ENCODE measurements around the gene NAP1L1.
A peak's percentile ranks its signal among the peaks of the same experiment; 100 is the strongest.

The NAP1L1 gene

GRCh38 chr12:76037130-76038103 lies 47.1 kb downstream of the NAP1L1 start:
- DNase-seq, result peak; percentile 12

DNA sequence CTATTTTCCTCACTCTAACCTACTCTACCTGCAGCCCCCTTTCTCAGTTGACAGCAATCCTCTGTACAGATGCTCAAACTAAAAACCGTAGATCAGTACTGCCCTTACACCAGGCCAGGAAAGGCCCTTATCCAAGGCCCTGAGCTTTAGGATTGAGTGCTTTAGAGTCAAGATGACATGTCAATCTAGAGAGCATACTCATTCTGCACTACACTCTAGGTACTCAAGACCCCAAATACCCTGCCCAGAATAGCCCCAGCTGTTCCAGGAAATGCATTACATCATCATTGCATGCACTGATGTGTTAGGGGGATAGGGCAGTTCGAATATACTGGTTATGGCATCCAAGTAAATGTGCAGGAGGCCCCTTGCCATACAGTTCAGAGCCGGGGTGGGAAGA lies 49.4 kb downstream of the NAP1L1 start:
- no peak for DNase-seq

- no peak for DNase-seq
Measured at GRCh38 chr12:76033081-76034011, 51.1 kb downstream of the NAP1L1 start.

DNA sequence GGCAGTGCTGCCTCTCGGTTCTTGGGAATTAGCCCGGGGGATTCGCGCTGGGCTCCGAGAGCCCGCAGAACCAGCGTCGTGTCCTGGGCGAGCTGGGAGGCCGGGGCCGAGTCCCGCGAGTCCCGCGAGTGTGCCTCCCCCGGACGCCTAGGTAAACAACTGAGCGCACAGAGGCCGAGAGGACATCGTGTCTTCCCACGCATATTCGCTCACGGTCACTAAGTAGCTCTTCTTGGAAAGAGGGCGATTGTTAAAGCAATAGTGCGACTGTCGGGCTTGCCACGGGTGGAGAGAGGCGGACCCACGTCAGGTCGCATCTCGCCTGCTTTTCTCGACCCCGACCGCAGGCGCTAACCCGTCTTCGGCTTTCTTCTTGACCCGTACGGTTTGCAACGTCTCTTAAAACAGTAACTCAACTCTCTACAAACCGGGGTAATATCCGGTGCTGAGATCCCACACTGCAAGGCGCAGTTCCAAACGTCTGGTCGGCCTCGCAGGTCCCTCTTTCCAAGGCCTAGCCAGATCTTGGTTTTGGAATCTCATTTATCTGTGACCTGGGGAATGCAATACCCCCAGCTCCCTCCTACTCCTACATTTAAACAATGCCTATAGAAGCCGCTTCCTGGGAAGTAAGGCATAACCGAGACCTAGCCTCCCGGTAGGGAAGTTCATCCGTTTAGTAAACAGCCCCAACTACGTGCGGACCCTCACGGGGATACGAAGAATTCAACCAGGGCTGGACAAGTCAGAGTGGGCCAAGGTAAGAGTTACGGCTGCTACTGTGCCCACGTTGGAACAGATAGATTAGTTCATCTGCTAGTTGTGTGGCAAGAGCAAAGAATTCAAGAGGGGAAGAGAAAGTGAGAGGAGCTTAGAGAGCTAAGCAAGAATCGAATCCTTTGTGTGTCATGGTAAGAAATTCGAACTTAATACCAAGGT lies 52.2 kb downstream of the NAP1L1 start:
- peak; percentile 43 for DNase-seq

DNA sequence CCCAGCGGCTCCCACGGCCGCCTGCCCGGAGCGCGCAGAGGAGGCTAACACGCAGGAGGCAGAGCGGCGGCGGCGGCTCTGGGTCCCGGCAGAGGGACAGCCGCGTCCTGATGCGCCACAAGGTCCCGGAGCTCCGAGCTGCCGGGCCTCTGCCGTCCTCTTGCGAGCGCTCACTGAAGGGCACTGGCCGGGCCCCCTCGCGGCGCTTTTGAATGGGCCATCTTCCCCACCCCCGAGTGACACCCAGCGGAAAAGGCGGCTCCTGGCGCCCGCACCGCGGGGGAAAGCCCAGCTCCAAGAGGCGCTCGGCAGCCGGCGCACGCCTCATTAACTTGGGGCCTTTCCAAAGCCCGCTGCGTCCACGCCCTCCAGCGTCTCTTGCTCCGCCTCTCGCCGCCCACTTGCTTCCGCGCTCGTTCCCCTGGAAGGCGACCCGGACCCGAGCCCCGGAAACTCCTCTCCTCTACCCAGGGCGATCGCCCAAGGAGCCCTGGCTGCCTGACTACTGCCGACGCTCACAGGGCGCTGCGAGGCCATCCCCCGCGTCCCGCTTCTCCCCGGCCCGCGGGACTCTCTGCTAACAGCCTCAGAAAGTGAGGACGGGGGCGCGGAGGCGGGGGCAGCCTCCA lies 53.0 kb downstream of the NAP1L1 start, which contains the start of gene PHLDA1:
TSS of gene PHLDA1 (minus strand) at position 363 of the 629 bp plus-strand sequence.
- peak; percentile 96 for DNase-seq

DNA sequence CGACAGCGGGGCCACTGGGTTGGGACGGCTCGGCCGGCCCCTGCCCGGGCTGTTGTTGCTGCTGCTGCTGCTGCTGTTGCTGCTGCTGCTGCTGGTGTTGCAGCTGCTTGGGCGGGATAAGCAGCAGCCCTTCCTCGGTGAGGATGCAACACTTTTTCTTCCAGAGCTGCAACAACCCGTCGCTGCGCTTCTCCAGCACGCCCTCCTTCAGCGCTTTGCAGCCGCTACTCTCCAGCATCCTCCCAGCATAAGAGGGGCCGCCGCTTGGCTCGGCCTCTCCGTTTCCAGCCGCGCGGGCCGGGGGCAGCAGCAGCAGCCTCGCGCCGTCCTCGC lies 53.4 kb downstream of the NAP1L1 start:
- DNase-seq, result no peak

GRCh38 chr12:76030341-76031080 lies 54.0 kb downstream of the NAP1L1 start:
- peak; percentile 57 for DNase-seq

- no peak for DNase-seq
Measured at GRCh38 chr12:76029982-76030340, 54.5 kb downstream of the NAP1L1 start.

DNA sequence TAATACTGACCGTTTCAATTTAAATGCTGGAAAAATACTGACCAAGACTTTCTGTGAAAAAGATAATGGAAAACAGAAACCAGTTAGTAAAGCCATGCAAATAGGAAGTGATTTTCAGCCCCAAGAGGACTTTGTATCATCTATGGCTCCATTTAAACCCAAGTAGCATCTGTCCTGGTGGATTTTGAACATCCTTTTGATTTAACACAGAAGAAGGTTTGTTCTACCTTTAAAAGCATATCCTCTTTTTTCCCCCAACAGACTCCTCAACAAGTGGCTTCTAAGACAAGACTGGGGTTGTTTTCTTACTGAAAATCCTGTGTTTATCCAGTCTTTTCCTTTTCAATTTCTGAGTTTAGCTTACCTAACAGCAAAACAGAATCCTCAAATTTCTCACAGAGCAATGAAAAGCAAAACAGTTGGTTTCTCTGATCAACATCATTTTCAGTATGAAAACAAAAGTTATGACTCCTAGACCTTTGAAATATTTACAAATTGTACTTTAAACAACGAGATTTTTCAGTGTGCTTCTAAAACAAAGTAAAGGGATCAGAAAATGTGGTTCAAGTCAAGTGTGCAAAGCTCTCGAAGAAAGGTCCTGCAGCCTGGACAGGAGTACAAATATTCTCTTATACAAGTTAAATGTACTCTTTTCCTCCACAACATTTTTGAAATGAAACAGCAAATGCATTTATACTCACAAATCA lies 55.8 kb downstream of the NAP1L1 start:
- DNase-seq, result no peak

GRCh38 chr12:76026643-76027063 lies 57.8 kb downstream of the NAP1L1 start:
- DNase-seq, result no peak

DNA sequence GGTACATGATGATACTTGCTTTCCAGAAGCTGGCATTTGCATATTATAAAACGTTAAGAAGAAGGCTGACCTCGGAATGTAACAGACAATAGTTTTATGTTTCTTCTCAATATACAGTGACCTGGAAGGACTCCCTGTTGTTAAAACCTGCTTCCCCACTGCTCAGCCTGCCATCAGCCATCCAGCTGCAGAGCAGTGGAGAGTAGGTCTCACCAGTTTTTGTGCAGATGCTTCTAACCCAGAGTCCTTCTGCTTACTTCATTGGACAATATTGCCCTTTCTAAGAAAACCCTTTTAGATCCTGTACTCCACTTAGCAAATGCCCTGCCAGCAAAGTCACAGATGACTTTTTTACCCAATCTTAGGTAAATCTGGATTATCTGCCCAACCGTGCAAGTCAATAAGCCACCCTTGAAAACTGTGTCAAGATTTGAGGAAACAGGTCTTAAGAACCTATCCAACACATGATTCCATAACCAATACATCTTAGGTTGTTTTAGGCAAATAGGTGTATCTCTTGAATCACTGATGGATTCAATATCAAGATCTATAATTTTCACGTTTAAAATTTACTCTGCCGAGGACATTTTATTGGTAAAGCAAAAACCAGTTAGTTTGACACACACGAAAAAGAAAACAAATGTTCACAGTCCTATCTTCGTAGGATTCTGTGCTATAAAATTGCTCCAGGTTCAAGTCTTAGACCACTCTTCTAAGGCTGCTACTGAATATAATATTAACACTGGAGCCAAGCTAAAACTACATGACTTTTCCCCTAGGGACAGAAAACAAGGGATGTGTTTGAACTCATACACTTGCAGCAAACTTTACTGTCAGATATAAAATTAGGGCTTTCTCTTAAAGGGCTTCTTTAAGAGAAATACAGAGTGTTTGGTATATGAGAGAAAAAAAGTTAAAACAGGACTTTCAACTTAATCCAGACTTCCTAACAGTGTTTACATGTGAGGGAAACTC lies 58.6 kb downstream of the NAP1L1 start:
- DNase-seq, result no peak

DNA sequence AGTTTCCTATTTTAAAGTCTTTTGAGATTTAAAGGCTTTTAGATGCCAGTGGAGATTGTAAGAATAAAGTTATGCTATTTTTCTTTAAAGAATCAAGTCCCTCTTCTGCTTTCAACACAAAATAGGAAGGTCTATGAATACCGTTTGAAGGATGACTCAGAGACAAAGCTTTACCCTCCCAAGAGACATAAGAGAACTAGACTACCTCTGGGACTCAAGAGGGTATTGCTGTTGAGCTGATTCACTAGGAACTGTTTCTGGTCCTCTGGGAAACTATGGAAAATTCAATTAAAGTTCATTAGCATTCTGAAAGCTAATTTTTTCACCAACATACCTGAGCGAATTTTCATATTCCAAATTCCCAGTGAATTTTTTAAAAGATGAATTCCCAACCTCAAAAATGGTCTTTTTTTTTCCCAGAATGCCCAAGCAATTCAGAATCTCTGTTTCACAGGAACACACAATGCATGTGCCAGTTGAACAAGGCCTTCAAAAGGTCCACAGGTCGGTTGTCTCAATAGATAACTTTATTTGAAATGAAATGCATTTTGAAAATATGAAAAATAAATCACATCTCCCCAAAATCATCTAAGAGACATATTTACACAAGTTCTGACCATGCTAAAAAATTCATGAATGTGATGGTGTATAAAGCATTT lies 59.4 kb downstream of the NAP1L1 start:
- no peak for DNase-seq

DNA sequence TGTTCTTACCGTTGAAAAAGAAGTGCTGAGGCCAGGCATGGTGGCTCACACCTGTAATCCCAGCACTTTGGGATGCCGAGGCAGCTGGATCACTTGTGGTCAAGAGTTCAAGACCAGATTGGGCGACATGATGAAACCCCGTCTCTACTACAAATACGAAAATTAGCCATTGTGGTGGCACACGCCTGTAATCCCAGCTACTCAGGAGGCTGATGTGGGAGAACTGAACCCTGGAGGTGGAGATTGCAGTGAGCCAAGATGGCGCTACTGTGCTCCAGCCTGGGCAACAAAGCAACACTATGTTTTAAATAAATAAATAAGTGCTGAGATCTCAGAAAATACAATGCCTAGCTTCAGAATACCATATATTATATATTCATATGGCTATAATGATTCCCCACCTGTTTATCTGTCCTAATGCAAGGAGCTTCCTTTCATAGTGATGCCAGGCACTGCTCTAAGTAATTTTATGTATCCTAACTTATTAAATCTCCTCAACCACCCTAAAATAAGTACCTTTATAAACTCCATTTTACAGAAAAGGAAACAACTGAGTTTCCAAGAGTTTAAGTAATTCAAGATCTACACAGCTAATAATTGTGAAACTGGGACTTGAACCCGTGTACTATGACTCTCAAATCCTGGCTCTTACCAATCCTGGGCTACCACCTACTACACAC lies 60.2 kb downstream of the NAP1L1 start:
- DNase-seq, result no peak

- DNase-seq, result no peak
Measured at GRCh38 chr12:76023069-76023690, 61.3 kb downstream of the NAP1L1 start.

GRCh38 chr12:76022506-76022905 lies 62.0 kb downstream of the NAP1L1 start:
- DNase-seq, result no peak

GRCh38 chr12:76020731-76021672 lies 63.5 kb downstream of the NAP1L1 start:
- peak; percentile 65 for DNase-seq
